ENCODE measurements around the gene CELSR2.
A peak's percentile ranks its signal among the peaks of the same experiment; 100 is the strongest.

Gene CELSR2

DNA sequence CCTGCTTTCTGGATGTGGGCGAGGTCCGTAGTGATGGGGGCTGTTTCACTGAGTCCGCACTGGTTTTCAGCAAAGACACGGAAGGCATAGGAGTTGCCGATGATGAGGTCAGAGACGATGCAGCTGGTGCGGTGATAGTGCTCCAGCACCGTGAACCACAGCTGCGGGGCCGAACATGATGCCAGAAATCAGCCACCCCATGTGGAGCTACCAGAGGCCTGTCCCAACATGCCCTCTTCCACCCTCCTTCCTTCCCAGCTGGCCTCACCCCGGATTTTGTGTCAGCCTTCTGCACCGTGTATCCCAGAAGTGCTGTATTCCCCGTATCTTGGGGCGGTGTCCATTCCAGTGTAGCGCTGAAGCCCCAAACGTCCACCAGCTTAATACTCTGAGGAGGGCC lies 47.4 kb downstream of the CELSR2 start:
- Histone ChIP-seq H3K36me3 (peaks cover 15% of the 10 kb centered on the region), H3K9me3 (ENCODE audit: severe bottlenecking) (no peaks in the 10 kb centered on the region), H3K27ac (peak overlapping the region; percentile 69), H3K27me3 (ENCODE audit: insufficient read depth, low read depth, severe bottlenecking) (no peaks in the 10 kb centered on the region), H3K4me3 (ENCODE audit: low read depth, low read length) (no peak overlapping the region)
- TF ChIP-seq, protein P1, sequence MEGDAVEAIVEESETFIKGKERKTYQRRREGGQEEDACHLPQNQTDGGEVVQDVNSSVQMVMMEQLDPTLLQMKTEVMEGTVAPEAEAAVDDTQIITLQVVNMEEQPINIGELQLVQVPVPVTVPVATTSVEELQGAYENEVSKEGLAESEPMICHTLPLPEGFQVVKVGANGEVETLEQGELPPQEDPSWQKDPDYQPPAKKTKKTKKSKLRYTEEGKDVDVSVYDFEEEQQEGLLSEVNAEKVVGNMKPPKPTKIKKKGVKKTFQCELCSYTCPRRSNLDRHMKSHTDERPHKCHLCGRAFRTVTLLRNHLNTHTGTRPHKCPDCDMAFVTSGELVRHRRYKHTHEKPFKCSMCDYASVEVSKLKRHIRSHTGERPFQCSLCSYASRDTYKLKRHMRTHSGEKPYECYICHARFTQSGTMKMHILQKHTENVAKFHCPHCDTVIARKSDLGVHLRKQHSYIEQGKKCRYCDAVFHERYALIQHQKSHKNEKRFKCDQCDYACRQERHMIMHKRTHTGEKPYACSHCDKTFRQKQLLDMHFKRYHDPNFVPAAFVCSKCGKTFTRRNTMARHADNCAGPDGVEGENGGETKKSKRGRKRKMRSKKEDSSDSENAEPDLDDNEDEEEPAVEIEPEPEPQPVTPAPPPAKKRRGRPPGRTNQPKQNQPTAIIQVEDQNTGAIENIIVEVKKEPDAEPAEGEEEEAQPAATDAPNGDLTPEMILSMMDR (IDR thresholded peaks at IDR 0.05; ENCODE audit: low read depth, low read length): no peak
- peak; percentile 54 for DNase-seq

DNA sequence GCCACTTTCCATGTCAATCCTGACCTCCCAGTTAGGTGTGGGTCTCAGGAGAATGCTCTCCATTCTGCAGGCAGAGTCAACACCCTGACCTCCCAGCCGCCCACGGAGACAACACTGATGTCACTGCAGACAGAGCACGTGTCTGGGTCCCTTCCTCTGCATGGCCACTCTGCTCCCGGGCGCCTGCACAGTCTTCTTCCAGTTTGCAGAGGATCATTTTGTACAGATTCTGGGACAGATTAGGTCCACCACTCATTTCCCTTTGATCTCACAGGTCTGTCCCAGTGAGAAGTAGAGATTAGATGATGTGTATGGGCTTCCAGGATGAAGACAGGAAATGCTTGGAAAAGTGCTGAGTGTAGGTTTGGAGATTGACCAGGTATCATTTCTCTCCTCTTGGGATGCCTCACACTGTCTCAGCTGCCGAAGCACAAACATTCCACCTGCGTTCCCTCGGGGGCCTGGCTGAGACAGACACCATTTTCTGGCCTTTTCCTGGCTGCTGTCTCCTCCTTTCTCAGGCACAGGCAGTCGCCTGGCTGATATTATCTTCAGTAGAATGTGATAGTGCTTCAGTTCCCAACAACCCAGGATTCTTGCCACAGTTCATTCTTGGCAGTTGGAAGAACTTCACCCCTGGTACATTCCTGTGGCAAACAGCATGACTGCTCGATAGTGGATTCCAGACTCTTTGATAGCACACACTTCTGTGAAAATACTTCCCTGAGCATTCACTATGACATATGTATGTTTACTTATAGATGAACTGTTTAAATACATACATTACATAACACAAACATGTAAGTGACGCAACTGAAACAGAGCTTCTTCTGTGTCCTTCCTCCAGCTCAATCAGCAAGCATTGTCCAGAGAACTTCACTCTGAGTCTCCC lies 49.6 kb downstream of the CELSR2 start:
- DNase-seq: no peak
- no peaks in the 10 kb centered on the region for H3K9me3 ChIP-seq (ENCODE audit: severe bottlenecking)
- no peaks in the 10 kb centered on the region for H3K27me3 ChIP-seq (ENCODE audit: insufficient read depth, low read depth, severe bottlenecking)
- TF ChIP-seq, protein P1 (IDR thresholded peaks at IDR 0.05; ENCODE audit: low read depth, low read length): no peak
- H3K36me3 ChIP-seq: peaks cover 12% of the 10 kb centered on the region
- no peak overlapping the region for H3K27ac ChIP-seq
- no peak overlapping the region for H3K4me3 ChIP-seq (ENCODE audit: low read depth, low read length)

DNA sequence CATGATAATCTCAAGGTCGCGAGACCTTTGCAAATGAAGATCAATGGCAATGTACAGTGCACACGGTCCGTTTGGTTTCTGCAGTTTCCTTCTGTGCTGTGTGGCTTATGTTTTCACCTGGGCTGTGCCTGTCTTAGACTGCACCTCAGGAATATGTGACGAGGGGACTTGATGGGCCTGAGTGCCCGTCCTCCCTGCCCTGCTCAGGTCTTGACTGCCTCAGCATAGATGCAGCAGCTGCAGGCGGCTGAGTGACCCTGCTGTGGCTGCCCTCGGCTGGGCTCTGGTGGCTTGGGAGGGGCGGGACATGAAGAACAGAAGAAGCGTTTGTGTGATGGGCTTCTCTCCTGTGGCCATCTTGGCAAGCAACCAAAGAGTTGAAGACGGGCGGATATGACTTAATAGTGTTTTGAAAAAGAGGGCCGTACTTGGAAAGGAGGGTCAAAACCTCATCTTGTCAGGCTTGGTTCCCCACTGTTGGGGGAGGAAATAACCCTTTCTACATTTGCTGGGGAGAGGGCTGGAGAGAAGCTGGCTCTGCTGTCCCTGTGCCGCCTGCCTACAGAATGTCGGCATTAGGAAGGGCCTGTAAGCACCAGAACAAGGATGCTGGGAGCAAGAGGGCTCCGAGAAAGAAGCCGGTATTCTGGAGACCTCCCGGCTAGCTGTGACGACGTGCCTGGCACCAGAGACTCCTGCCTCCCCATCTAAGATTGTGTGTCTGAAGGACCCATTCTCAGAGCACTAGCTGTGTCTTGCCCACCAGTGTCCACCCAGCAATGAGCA lies 50.4 kb downstream of the CELSR2 start:
- H3K4me3 ChIP-seq (ENCODE audit: low read depth, low read length): no peak overlapping the region
- no peak for DNase-seq
- peaks cover 6% of the 10 kb centered on the region; the same call in 1 of the 2 replicates for H3K36me3 ChIP-seq
- TF ChIP-seq, protein P1 (IDR thresholded peaks at IDR 0.05; ENCODE audit: low read depth, low read length): no peak
- H3K27ac ChIP-seq: no peak overlapping the region
- no peaks in the 10 kb centered on the region for H3K9me3 ChIP-seq (ENCODE audit: severe bottlenecking)
- no peaks in the 10 kb centered on the region for H3K27me3 ChIP-seq (ENCODE audit: insufficient read depth, low read depth, severe bottlenecking)

DNA sequence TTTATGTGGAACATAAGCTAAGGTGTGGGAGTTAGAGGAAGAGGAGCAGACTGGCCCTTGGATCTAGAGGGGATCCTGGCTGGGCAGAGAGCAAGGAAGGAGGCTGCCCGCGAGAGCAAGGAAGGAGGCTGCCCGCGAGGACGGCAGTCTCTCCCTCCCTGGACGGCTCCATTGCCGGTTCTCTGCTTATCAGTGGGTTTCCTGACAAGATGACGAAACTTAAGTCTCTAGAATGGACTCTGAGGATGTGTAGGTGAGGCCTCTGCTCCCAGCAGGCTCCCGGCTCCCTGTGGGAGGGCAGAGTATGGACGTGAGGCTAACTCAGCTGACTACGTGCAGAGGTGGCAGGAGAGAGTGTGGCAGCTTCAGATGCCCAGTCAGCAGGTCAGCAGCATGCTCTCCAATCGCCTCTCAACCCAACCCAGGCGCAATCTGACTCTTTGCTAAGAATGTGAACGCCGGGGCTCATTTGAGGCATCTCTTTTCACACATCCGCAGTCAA lies 51.4 kb downstream of the CELSR2 start:
- Histone ChIP-seq H3K4me3 (ENCODE audit: low read depth, low read length) (no peak overlapping the region), H3K36me3 (peaks cover 6% of the 10 kb centered on the region; the same call in 1 of the 2 replicates), H3K27me3 (ENCODE audit: insufficient read depth, low read depth, severe bottlenecking) (no peaks in the 10 kb centered on the region), H3K27ac (no peak overlapping the region), H3K9me3 (ENCODE audit: severe bottlenecking) (no peaks in the 10 kb centered on the region)
- DNase-seq: no peak
- TF ChIP-seq, protein P1 (IDR thresholded peaks at IDR 0.05; ENCODE audit: low read depth, low read length): no peak

DNA sequence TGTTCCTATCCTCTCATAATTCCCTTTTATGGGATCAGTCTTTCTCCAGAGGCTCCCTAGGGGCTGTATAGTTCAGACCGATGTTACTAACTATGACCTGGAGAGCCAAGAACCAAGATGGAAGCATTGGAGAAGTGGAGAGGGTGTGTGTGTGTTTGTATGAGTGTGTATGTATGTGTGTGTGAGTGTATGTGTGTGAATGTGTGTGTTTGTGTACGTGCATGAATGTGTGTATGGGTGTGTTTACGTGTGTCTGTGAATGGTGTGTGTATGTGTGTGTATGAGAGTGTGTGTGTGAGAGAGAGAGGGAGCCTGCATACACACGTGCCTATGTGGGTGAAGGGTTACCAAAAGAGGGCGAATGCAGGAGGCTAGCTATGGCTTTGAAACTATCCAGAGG lies 52.5 kb downstream of the CELSR2 start:
- Histone ChIP-seq H3K27me3 (ENCODE audit: insufficient read depth, low read depth, severe bottlenecking) (no peaks in the 10 kb centered on the region), H3K36me3 (peaks cover 6% of the 10 kb centered on the region; the same call in 1 of the 2 replicates), H3K9me3 (ENCODE audit: severe bottlenecking) (no peaks in the 10 kb centered on the region), H3K4me3 (ENCODE audit: low read depth, low read length) (no peak overlapping the region), H3K27ac (no peak overlapping the region)
- TF ChIP-seq, protein P1 (IDR thresholded peaks at IDR 0.05; ENCODE audit: low read depth, low read length): no peak
- DNase-seq: no peak
